HG03565 (cell line): Measurements from ENCODE around the gene CRY2.

Experiments
- ATAC-seq: cut with Tn5 transposase; IDR thresholded peaks from one replicate; pipeline ENCODE4 v1.9.1; 2021; ENCODE audit warnings: mild to moderate bottlenecking, moderate library complexity; ENCODE audit not compliant: unreplicated experiment

Gene CRY2

DNA sequence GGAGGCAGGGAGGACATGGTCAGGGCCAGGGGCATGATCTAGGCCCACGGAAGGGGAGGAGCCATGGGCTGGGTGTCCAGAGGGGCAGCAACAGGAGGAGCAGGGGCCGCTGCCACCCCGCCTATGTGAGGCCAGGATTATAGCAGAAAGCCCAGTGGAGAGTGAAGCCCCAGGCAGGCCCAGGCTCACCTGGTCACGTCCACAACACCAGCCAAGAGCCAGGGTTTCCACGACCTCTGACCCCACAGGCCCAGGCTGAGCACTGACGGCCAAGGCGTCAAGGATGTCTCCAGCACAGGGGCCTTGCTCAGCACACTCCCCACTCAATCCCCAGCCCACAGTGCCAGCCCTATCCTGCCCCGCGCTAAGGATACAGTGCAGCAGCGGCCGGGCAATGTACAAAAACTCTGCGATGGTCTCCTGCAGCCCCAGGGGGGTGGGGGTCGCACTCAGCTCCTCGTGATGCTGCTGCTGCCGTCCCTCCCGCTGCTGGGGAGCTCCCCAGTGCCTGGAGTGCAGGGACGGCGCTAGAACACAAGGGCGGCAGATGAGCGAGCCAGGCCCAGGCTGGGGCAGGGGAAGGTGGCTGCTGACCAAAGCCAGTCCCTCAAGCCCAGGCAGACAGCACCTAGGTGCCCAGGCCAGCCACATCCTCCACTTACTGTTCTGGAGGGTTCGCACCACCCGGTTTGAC, 66.8 kb downstream of the CRY2 start:
- no peak for ATAC-seq

DNA sequence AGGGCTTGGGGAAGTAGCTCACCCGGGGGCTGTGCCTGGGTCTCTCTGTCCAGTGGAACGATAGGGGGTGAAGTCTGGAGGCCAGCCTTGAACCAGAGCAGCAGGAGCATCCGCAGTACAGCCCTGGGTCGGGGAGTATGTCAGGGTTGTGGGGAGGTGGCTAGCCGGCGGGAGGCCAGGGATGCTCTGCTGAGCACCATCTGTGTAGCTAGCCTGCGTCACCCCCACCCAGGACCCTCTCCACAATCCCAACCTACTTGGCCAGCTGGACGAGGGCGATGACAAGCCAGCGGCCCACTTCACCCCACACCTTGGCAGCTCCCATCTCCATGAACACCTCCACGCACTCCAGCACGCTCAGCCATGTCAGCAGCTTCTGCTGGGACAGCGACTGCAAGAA, 68.2 kb downstream of the CRY2 start:
- no peak for ATAC-seq

- ATAC-seq: no peak
Measured at GRCh38 chr11:45917286-45917622, 70.0 kb downstream of the CRY2 start.

GRCh38 chr11:45917623-45918330, 70.5 kb downstream of the CRY2 start, which contains the start of gene PEX16:
Gene PEX16, minus strand, starts transcription at chr11:45917877. Its CDS starts 66 bp downstream, at chr11:45917811.
- ATAC-seq: peak; percentile 78

DNA sequence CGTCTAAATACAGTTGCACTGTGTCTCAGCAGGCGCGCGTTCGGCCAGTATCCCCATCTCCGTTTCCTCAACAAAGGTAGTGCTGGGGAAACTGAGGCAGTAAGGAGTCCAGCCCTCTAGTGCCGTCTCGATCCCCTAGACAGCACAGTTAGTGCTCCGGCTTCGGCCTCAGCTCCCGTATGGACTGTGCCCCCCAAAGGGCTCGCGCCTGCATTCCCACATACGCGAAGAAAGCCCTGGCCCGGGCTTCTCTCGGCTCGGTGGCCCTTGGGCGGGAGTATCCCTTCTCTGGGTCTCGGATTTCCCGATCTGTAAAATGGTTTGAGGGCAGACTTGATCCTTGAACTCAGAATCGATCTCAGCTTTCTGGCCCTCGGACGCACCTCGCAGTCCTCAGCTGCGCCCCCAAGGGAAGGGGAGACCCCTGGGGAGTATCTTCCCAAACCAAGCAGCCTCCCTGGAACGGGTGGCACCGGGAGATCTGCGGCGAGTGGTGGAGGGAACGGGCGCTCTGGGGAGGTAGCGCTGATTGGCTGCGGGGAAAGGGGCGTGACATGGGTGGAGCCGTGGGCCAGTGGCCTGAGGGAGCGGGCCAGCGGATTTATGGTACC, 71.2 kb downstream of the CRY2 start:
- peak; percentile 27 for ATAC-seq

DNA sequence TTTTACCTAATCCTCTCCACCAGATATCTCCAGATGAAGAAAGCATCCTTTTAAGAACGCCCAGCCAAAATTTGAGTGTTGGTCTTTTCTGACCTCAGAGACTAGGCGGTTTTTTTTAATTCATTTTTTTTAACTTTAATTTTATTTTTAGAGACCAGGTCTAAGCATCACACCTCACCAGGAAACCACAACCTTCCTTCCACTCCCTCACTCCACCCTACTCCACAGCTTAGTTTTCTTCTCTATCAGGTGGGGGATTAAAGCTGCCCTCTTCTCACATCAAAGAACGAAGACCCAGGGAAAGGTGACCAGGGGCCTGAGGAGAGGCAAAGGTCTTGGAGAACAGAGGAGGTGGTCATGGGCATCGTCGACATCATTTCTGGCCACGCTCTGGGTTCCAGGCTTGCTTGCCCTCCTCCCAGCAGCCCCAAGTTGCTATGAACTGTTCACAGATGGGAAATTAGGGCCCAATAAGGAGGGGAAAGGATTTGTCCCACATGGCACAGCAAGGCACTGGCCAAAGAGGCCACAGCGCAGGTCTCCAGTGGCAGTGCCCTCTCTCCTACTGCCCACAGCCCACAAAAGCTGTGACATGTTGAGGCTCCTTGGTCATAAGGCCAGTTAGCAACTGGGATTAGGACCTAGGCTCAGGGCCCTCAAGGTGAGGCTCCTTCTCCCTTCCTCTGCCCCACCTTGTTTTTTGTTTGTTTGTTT, 71.8 kb downstream of the CRY2 start:
- ATAC-seq: no peak

GRCh38 chr11:45919806-45920530, 72.7 kb downstream of the CRY2 start:
- ATAC-seq: no peak

DNA sequence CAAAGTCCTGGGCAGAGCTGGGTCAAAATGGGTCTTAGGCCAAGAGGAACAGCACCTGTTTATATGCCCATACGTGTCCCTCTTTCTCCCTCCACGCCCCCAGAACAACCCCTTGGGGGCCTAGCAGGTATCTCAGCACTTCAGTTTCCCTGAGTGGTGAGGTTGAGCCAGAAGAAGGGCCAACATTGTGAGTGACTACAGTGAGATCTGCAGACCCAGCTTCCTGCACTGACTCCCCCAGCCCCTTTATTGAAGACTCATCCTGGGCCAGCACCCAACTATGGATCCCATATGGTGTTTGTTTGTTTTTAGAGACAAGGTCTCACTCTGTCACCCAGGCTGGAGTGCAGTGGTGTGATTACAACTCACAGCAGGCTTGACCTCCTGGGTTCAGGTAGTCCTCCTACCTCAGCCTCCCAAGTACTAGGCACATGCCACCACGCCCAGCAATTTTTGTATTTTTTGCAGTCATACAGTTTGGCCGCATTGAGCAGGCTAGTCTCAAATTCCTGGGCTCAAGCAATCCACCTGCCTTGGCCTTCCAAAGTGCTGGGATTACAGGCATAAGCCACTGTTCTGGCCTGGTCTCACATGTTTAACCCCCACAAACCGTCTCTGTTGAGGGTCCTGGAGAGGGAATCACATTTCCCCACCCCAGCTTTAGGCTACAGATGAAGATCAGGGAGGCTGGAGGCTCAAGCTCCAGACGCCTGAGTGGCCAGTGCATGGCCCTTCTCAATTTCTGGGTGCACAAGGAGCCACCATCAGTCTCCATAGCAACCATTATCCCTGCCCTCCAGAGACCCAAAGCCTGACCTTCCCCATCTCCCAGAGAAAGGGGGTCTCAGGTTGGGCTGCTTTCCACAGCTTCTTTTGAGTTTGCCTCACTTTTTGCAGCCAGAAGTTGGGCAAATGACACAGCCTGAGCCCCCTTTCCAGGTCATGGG, 73.5 kb downstream of the CRY2 start:
- ATAC-seq: no peak

DNA sequence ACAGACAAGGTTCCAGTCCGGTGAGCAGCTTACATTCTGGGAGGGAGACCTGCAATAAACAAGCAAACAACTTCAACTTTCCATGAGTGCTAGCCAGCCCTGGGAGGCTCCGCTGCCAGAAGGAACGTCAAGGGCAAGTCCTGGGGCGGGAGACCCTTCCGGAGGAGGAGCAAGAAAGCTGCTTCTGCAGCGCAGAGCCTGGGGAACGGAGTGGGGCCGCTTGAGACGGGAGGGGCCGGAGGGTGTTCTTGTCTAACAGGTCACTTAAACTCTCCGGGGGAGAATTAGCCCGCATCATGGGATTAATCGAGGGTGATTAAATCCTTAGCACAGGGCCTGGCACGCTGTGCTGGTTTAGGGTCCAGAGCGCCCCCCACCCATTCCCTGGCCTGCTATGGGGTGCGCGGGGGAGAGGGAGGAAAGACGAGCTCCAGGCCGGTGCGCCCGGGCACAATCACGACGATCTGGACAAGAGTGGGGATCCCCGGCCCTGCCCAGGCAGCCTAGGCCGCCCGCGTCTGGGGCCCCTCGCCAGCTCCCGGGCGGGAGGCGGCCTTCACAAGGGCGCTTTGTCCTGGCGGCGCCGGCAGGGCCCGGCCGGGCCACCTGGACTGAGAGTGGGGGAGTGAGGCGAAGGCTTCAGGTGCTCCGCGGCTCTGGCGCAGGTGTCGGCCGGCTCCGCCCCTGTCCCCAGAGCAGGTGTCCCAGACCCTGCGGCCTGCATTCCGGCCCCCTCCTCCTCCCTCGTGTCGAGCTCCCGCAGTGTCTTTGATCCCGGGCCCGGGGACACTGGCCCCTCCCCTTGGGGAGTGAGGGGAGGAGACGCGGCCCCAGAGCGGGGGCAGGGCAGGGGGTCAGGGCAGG, 74.5 kb downstream of the CRY2 start:
- no peak for ATAC-seq

DNA sequence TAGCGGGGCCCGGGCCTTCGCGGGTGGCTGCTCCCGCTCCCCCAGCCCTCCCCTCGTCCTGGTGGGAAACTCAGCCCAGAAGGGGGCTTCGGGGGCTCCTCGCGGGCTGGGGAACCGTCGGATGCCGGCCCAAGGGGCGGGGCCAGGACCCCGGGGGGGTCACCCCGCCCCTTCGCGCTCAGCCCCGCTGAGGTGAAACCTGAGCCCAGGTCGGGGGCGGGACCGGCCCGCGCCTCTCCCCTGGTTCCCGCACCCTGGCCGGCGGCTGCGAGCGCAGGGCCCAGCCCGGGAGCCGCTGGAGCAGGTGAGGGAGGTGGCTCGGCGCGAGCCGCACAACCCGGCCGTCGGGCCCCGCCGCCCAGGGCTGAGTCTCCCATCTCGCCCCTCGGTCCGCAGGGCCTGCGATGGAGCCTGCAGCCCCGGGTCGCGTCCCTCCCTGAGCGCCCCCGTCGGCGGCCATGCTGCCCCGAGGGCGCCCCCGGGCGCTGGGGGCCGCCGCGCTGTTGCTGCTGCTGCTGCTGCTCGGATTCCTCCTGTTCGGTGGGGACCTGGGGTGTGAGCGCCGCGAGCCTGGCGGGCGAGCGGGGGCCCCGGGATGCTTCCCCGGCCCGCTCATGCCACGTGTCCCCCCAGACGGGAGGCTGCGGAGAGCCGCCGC, 75.3 kb downstream of the CRY2 start, which contains the start of gene LARGE2:
Gene LARGE2 (plus strand): TSS at position 232 of the 658 bp plus-strand sequence. CDS start 227 bp downstream, at position 459.
- no peak for ATAC-seq

DNA sequence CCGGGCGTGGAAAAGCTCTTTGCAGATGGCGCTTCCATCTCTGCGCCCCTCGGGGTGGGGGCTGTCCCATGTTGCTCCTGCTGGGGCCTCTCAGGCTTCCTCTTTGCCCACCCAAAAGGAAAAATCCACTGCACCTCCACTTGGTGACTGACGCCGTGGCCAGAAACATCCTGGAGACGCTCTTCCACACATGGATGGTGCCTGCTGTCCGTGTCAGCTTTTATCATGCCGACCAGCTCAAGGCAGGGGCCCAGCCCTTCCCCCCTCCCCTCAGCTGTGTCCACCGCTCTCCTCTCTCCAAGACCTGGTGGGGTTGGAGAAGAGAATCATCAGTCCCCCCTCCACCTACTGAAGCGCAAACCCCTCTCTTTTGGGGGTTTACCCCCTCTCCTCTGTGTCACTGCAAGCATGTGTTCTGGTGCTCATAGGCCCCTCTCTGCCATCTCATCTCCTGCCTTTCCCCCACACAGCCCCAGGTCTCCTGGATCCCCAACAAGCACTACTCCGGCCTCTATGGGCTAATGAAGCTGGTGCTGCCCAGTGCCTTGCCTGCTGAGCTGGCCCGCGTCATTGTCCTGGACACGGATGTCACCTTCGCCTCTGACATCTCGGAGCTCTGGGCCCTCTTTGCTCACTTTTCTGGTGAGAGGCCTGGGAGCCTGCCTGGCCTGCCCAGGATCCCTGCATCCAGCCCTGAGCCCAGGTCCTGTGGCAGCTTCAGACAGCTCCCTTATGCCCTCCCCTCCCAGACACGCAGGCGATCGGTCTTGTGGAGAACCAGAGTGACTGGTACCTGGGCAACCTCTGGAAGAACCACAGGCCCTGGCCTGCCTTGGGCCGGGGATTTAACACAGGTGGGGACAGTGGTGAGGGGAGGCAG, 77.0 kb downstream of the CRY2 start:
- no peak for ATAC-seq

DNA sequence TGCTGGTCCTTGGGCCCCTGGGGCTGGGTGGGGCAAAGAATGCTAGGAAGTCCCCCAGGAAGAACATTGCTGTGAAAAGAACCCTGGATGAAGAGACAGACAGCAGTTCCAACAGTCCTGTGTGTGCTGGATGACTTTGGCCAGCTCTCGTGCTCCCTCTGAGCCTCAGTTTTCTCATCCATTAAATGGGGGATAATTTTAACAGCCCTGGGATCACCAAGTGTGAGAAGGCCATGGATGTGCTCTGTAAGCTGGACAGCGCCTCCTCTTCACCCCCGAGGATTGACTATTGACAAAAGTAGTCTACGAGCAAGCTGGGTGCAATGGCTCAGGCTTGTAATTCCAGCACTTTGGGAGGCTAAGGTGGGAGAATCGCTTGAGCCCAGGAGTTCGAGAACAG, 77.7 kb downstream of the CRY2 start:
- ATAC-seq: no peak

DNA sequence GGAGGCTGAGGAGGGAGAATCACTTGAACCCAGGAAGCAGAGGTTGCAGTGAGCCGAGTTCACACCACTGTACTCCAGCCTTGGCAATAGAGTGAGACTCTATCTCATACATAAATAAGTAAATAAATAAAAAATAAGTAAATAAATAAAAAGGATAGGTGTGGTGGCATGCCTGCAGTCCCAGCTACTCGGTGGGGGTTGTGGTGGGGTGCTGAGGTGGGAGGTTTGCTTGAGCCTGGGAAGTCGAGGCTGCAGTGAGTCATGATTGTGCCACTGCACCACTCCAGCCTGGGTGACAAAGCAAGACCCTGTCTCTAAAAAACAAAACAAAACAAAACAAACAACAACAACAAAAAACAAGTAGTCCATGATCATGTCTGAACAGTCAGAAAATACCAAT, 78.3 kb downstream of the CRY2 start:
- ATAC-seq: no peak

DNA sequence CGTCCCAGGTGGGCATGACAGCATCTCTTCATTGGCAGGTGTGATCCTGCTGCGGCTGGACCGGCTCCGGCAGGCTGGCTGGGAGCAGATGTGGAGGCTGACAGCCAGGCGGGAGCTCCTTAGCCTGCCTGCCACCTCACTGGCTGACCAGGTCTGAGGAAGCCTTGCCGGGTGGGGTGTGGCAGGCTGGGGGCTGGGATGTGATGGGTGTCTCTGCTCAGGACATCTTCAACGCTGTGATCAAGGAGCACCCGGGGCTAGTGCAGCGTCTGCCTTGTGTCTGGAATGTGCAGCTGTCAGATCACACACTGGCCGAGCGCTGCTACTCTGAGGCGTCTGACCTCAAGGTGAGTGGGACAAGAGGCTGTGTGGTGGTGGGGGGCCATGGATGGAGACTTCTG, 78.7 kb downstream of the CRY2 start:
- no peak for ATAC-seq

- no peak for ATAC-seq
Measured at GRCh38 chr11:45926536-45927331, 79.5 kb downstream of the CRY2 start.

DNA sequence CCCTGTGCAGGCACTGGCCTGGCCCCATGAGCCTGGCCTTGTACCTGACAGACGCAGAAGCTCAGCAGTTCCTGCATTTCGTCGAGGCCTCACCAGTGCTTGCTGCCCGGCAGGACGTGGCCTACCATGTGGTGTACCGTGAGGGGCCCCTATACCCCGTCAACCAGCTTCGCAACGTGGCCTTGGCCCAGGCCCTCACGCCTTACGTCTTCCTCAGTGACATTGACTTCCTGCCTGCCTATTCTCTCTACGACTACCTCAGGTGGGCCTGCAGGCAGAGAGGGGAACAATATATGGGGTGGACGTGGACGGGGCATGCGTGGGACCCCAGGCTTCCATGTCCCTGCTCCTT, 80.0 kb downstream of the CRY2 start:
- no peak for ATAC-seq
